GM19452 (cell line): ENCODE data around the gene CLCN3.
"Not testable (repeated sequence)": the region's sequence is repeated elsewhere in the genome, so short reads cannot be mapped to it uniquely, and the experiment has no call there.

Source experiments
- ATAC-seq: cut with Tn5 transposase; IDR thresholded peaks from one replicate; pipeline ENCODE4 v1.9.1; 2021; ENCODE audit not compliant: unreplicated experiment

Gene CLCN3

GRCh38 chr4:169617306-169617705 lies 3.1 kb upstream of the CLCN3 start:
- ATAC-seq = no peak

DNA sequence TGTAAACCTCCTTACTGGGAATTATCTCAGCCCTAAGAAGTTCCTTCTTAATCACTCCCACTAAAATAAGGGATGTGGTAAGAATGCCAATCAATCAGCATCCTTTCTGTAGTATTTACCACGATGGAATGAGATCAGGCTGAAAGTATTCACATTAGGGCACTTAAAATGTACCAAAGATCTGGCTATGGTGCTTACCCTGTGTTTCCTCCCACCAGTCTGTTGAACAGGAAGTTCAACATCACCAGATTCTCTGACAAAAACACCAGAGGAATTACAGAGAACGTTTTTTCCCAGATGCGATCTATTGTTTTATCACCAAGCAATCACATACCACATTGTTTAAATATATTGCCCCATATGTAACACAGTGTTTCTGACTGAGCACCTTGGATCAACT lies 2.1 kb upstream of the CLCN3 start:
- no peak for ATAC-seq

- no peak for ATAC-seq
Measured at GRCh38 chr4:169618986-169619385, 1.4 kb upstream of the CLCN3 start.

- peak; percentile 34 for ATAC-seq
Measured at GRCh38 chr4:169619518-169619957, 840 bp upstream of the CLCN3 start.

GRCh38 chr4:169620880-169621248 lies 486 bp downstream of the CLCN3 start:
- ATAC-seq = no peak

DNA sequence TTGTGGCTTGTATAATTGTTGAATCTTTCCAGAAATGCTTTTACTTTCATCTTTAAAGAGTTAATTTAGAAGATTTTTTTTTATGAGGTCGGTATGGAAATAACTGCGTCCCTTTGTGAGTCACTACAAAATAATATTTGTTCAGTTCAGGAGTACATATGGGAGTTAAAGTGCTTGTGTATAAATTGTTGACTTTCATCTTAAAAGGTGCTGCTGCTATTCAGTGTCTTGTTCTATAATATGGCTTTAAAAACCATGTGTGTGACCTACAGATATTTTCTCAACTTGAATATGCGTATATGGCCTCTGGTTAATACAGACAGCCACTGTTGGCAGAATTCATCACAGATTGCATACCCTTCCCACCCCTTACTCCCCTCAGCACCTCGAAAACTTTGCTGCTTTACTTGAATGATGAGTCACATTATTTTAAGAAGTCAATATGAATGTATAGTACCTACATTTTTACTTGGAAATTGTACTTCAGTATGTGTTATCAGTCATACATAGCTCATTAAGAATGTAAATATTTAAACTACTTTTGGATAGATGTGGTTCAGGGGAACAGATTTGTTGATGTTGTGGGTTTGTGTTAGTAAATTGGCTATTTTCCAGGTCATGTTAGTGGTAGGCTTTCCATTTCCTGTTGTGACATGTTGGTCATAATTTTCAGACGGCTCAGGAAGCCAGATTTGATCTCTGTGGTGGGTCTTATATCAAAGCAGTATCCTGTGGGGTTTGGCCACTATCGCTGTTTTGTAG lies 1.5 kb downstream of the CLCN3 start:
- no peak for ATAC-seq

DNA sequence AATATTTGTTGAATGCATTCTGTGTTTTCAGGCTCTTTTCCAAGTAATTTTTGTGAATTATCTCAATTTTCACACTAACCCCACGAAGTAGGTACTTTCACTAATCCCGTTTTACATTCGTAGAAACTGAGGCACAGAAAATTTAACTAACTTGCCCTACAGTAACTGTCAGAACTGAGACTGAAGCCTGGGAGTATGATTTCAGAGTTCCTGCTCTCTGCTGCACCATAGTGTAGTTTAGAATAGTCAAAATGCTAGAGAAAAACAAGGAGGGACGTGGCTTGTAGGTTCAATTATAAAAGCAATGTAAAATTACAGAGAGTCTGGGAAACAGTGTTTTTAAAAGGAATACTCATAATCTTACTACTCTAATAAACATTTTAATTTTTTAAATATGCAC lies 2.2 kb downstream of the CLCN3 start:
- no peak for ATAC-seq

- ATAC-seq = not testable (repeated sequence)
Measured at GRCh38 chr4:169624012-169624411, 3.6 kb downstream of the CLCN3 start.

GRCh38 chr4:169625886-169626285 lies 5.5 kb downstream of the CLCN3 start:
- ATAC-seq = no peak

DNA sequence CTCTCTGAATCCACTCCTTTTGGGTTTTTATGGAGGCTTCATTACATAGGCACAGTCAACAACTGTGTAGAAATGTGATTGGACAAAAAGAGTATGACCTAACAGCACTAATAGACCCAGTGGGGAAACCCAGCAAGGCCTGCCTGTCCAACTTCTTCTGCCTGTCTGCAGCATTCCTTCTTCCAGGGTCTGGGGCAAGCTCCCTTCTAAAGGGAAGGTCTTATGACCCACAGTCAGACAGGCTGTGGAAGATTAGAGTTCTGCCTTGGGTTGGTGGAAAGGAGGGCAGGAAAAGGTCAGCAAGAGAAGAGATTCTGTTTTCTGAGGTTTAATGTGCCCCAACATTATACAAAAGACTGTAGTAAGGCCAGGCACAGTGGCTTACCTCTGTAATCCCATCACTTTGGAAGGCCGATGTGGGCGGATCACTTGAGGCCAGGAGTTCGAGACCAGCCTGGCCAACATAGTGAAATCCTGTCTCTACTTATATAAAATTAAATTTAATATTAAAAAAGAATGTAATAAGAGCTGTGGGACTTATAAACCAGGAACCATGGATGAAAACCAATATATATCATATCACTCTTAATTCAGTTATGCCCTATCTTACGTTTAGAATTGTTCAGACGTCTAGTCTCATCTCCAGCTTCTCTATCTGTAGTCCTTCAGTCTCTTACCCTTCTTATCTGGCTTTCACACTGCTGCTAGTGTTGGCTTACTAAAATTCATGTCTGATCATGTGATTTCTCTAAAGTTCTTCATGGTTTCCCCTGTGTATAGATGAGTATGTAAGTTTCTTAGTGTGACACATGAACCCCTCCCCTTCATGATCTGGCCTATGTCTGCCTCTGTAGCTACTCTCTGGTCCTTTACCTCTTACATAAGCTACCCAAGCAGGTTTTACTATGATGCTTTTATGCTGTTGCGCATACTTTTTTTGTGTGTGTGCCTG lies 6.2 kb downstream of the CLCN3 start:
- ATAC-seq = peak; percentile 35

DNA sequence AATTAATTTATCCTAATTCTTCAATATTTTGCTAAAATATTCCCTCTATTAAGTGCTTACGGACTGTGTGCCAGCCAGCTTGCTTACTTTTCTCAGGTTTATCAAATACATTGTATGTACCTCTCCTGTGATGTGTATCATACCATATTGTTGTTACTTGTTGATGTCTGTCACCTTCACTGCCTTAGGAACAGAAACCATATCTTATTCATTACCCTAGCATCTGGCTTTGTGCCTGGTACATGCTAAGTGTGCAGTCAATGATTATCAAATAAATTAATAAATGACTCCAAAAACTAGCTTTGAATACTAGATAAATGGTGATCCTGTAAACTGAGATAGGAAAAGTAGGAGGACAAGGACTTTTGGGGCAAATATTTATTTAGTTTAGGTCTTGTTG lies 6.9 kb downstream of the CLCN3 start:
- peak; percentile 70 for ATAC-seq

DNA sequence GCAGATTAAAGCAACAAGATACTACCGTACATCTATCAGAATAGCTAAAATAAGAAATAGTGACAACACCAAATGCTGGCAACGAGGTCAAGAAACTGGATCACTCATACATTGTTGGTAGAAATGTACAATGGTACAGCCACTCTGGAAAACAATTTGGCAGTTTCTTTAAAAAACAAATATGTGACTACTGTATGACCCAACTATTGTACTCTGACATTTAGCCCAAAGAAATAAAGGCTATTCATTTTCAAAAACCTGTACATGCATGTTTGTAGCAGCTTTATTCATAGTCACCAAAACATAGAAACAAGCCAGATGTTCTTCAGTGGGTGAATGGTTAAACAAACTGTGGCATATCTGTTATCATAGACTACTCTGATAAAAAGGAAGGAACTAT lies 8.2 kb downstream of the CLCN3 start:
- no peak for ATAC-seq

GRCh38 chr4:169630069-169630468 lies 9.7 kb downstream of the CLCN3 start:
- ATAC-seq = no peak

GRCh38 chr4:169632896-169633295 lies 12.5 kb downstream of the CLCN3 start:
- no peak for ATAC-seq

DNA sequence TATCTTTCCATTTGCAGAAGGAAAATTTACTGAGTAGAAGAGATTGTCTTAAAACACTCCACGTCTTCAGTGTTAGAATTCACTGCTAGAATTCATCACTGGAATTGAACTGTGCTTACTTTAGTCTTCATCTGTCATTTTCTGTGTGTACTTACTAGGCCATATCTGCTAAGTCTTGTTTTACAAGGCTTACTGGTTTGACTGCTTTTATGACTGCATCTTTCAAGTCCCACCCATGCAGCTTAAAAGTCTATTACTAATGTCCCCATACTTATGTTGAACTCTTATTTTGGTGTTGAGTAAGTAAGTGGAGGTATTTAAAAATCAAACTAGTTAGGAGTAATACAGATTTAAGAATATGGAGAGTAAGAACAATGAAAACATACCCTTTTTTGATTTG lies 14.6 kb downstream of the CLCN3 start:
- ATAC-seq = no peak

DNA sequence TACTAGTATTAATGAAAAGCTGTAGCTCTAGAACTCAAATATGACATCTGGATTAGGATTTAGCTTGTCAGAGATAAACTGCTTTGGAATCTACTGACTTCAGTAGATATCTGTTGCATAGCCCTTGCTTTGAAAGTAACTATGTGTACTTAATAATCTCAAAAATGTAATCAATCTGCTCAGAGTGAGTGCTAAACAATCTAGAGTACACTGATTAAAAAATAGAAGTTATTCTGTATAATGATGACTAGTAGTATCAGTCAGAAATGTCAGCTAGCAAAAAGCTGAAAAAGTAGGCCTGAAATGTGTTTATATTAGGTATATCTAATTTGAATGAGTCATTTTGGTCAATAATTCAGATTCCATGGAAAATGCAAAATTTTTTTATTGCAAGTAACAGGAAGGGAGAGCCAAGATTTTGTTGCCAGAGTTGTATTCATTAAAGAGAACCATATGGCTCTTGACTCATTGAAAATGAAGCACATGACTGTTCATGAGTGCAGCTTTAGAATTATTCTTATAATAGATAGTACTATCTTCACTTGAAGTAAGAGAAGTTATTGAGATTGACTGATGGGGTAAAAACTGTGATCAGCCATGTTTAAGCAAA lies 20.0 kb downstream of the CLCN3 start:
- ATAC-seq = no peak

DNA sequence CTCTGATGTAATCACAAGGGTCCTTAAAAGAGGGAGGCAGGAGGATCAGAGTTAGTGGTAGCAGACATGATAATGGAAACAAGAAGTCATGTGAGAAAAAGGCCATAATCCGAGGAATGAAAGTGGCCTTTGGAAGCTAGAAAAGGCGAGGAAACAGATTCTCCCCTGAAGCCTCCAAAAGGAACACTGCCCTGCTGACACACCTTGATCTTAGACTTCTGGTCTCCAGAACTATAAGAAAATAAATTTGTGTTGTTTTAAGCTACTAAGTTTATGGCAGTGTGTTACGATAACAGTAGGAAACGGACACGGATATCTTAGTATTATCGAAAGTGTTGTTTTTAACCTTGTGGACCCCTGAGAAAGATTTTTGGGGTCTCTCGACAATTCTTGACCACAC lies 24.4 kb downstream of the CLCN3 start:
- ATAC-seq = no peak

GRCh38 chr4:169645627-169646026 lies 25.2 kb downstream of the CLCN3 start:
- no peak for ATAC-seq

GRCh38 chr4:169649545-169650226 lies 29.3 kb downstream of the CLCN3 start:
- ATAC-seq = no peak

GRCh38 chr4:169650227-169650936 lies 30.0 kb downstream of the CLCN3 start:
- no peak for ATAC-seq
